Prostate gland (tissue), 2 donors: Measurements from ENCODE around the gene ARHGAP25.

Experiments used
- CTCF ChIP-seq, 4 experiments: fragments of 200-600 bp in 2 of 4; fragments of 450-650 bp in 2 of 4; sonication (generic) in 2 of 4; IDR thresholded peaks; 1 replicate in 3 of 4; 2 replicates in 1 of 4; pipeline ENCODE4 v1.5.1; 2016 to 2019; ENCODE audit warnings: antibody characterized with exemption in 4 of 4, mild to moderate bottlenecking in 2 of 4, moderate library complexity in 2 of 4
- POLR2A ChIP-seq: fragments of 450-650 bp; IDR thresholded peaks from one replicate; pipeline ENCODE4 v1.6.1; 2016; ENCODE audit warnings: antibody characterized with exemption, mild to moderate bottlenecking
- POLR2AphosphoS5 ChIP-seq: sonication (generic); formaldehyde crosslinking; IDR thresholded peaks from one replicate; pipeline ENCODE4 v1.6.1; 2017; ENCODE audit warnings: antibody characterized with exemption

- TF ChIP-seq CTCF (IDR thresholded peaks at IDR 0.05) (no peak), POLR2A (no peak), POLR2AphosphoS5 (no peak)
These were observed 14.0 kb downstream of the ARHGAP25 start for GRCh38 chr2:68748568-68748967.
